Adrenal gland (tissue), 5 donors: ENCODE results near the gene CPED1.

Experiments used
- POLR2A ChIP-seq, 2 donors: fragments of 450-650 bp; IDR thresholded peaks; one replicate each; pipeline ENCODE4 v1.6.1; 2017; ENCODE audit warnings: antibody characterized with exemption in 2 of 2, mild to moderate bottlenecking in 2 of 2, moderate library complexity in 1 of 2
- TF ChIP-seq, protein P1 (sequence below), 6 experiments: fragments of 450-650 bp in 4 of 6; fragments of 200-600 bp in 2 of 6; sonication (generic) in 1 of 6; IDR thresholded peaks; 1 replicate in 5 of 6; 2 replicates in 1 of 6; pipeline versions ENCODE4 v1.5.1 to v1.8.0; 2016 to 2021; ENCODE audit warnings: antibody characterized with exemption in 6 of 6, mild to moderate bottlenecking in 2 of 6, moderate library complexity in 1 of 6
- donor health status: DM: no; HTN: no; CAD: no.

DNA sequence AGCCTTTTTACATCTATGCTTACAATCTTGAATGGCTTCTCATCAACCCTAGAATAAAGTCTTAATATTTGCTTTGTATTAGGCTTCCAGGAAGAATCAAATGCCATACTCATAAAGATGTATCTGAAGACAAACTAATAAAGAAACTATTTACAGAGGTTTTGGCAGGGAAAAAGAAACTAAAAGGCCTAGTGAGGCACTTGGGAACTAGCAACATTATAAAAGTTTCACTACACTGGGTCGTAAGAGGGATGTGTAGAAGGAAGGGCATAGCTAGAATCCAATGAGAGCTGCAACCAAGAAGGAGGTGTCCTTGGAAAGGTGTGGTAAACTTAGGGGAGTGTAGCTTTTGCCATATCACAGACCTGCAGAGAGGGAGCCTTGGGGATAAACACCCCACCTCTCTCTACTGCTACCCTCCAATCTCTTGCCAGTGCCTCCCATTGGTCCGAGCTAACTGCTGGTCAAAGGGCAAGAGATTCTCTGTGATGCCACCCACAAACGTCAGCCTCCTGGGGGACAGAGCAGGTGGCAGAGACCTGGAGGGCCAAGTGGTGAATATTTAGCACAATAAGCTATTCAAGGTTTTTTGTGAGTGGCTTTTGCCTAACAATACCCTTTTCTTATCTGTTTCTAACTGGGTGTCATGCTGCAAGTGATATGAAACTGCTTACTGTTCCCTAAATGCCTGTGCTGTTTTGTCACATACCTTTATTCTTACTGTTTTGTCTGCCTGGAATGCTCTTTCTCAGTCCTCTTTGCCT, 60.7 kb downstream of the CPED1 start:
- TF ChIP-seq POLR2A (IDR thresholded peaks at IDR 0.05): no peak
- TF ChIP-seq, protein P1, sequence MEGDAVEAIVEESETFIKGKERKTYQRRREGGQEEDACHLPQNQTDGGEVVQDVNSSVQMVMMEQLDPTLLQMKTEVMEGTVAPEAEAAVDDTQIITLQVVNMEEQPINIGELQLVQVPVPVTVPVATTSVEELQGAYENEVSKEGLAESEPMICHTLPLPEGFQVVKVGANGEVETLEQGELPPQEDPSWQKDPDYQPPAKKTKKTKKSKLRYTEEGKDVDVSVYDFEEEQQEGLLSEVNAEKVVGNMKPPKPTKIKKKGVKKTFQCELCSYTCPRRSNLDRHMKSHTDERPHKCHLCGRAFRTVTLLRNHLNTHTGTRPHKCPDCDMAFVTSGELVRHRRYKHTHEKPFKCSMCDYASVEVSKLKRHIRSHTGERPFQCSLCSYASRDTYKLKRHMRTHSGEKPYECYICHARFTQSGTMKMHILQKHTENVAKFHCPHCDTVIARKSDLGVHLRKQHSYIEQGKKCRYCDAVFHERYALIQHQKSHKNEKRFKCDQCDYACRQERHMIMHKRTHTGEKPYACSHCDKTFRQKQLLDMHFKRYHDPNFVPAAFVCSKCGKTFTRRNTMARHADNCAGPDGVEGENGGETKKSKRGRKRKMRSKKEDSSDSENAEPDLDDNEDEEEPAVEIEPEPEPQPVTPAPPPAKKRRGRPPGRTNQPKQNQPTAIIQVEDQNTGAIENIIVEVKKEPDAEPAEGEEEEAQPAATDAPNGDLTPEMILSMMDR (IDR thresholded peaks at IDR 0.05): no peak
